Mucosa of gallbladder (tissue), 1 donor: Measurements from ENCODE around the gene PSMG4. TPM values are rescaled to one million over a fixed set of nuclear protein-coding genes. Genes with fewer than 3 reads are reported as not detected.

Source experiments
- DNase-seq: peaks from one replicate; pipeline ENCODE4 v3.0.0-alpha.2; 2020; ENCODE audit warnings: low spot score
- total RNA-seq: library from RNA; stranded (reverse); gene quantifications from one replicate; pipeline ENCODE4 v1.2.1, GENCODE V29; 2021
- donor health status: DM: no; HTN: no; CAD: no.

Gene PSMG4
- total RNA-seq, 1 donor from 2014 or later = 19.3 TPM

DNA sequence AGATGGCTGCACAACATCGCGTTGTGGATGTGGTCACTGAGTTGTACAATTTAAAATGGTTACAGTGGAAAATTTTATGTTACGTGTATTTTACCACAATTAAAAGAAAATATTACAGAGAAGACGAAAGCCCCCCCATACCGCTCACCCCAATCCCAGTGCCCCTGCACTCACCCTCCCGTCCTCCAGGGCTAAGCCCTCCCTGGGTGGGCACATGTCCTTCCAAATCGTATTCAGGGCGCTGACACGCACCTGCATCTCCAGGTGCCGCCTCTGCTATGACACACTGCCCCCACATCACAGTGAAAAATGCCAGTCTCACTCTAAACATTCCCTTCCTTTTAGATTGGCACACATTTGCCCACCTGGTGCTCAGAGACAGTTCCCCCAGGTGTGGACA is 49.4 kb downstream of the PSMG4 start:
- no peak for DNase-seq

DNA sequence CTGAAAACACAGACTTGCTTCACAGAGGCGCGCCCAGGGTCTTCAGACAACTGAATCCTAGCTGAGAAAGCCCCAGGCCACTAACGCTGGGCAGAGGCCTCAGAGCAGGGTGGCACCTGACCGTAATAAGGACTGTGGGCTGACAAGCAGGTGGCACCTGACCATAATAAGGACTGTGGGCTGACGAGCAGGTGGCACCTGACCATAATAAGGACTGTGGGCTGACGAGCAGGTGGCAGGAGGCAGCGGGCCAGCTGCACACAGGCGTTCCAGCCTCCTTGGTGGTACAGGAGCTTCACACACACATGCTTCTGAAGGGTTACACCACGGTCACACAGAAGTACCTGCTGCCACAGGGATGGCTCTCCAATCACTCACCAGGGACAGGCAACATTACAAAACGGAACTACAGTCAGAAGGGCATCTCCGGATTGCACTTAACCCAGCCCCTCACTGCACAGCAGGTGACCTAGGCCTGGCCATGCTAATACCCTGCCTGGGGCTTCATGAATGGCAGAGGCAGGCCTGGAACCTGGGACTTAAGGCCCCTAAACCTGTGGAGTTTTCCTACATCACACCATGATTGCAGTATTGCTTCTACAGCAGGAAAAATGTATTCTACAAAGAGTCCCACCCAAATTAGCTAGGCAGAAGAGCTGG is 50.8 kb downstream of the PSMG4 start:
- no peak for DNase-seq

GRCh38 chr6:3310051-3310448 is 51.3 kb downstream of the PSMG4 start:
- no peak for DNase-seq

DNA sequence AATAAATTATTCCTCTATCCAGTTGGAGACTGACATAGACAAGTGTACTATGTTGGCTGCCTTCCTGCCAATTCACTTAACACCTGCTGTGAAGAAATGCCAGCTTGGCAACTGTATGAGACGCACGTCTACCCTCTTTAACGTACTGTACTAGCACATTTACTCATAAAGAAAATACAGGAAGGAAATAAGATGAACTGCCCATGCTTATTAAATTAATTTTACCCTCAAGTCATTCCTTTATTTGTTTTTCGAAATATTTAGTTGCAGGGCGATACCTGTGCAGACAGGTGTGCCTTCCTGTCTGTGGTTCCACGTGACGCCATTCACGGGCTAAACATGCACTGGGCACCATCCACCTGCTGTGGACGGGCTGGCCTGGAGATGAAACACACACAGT is 52.0 kb downstream of the PSMG4 start:
- no peak for DNase-seq

GRCh38 chr6:3311826-3312225 is 53.1 kb downstream of the PSMG4 start:
- no peak for DNase-seq

DNA sequence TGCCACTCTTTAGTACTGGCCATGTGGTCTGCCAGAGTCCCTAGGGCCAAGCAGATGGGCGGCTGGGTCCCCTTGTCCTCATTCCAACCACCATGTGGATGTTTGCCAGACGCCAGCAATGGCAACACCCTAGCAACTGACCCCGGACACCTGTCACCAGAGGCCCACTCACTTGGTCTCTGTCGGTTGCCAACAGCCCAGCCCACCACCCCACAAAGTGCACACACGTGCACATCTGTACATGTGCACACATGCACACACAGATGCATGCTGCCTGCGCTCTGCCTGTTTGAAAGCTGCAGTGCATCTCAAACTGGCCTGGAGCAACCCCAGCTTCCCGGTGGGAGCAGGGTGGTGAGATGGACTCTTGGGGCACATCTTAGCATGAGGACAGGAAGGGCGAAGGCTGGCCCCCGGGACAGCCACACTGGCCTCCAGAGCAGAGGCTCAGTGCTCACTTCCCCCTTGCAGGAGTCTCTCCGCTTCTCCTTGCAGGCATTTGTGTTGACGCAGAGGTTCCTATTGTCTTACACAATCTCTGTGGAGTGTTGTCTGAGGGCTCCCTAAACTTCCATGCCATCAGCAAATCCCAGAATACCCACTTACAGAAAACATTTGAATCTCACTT is 54.0 kb downstream of the PSMG4 start:
- DNase-seq = no peak

- no peak for DNase-seq
These were observed 55.4 kb downstream of the PSMG4 start for GRCh38 chr6:3314176-3314575.

DNA sequence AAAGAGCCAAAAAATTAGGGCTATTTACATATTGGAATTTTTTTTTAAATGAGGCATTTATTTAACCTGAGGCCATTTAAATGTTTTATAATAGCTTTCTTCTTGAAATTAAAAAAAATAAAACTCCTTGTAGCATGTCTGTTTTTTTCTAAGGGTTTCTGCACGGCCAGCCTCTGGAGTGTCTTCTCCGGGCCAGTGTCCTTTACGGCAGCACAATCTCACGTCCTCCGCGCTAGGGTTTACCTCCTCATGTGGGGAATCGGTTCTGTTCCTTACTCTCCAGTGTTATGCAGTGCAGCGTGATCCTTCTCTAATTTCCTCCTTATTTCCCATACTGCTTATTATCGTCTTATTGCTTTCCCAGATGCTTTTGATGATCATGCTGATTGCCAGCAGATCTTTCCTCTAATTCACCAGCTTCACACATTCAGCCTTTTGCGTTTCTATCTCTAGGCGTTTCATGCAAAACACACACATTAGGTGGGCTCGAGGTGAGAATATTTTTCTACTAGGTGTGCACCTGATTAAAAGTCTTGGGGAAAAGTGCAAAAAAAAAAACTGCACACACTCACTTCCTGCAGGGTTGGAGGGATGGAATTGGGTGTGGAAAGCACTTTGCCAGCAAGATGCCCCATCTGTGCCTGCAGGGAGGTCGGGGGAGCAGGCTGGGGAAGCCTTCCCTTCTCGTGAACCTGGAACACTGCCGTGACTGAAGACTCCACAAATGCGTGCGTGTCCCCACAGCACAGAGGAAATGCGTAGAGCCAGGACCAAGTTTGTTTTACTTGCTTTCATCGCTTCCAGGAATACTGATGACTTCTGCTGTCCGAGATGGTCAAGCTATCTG is 56.1 kb downstream of the PSMG4 start:
- DNase-seq = no peak

DNA sequence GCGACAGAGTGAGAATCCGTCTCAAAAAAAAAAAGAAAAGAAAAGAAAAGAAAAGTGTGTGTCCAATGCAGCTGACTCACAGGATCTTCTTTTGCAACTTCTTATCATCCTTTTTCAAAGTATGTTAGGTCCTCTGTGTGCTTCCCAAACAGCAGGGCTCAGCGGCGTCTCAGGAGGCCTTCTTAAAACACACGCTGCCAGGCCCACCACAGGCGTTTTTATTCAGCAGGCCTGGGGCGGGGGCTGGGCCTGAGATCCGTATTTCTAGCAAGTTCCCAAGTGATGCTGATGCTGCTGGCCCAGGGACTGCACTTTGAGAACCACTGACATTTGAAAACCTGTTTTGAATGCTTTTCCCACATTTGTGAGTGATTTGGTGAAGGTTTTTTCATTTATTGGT is 57.1 kb downstream of the PSMG4 start:
- DNase-seq = no peak

DNA sequence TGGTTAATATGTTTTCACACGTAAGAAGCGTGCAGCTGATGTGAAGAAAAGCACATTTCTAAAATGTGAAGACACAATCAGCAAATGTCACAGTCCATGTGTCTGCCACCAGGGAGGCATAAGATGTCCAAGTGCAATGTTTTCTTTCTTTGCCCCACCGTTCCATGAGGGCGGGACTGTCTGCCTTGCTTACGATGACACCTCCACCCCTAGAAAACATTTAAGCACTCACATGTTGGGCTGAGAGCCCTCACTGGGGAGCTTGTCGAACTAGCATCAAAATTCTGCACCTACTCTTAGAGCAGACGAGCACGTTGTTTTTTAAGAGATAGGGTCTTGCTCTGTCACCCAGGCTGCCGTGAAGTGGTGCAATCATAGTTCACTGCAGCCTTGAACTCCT is 57.6 kb downstream of the PSMG4 start:
- DNase-seq = no peak

DNA sequence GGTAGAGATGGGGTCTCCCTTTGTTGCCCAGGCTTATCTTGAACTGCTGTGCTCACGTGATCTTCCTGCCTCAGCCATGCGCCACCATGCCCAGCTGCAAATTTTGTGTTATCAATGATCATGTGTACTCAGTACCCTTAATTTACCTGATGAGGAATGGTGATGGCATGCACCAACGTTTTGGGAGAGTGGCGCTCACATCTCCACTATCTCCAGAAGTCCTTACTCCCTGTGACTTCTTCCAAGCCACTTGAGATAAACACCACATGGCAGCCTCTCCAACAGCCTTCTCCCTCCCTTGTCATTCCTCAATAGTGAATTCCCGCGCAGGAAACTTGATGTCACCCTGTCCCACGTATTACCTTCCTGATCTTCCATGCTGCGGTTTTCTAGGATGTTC is 58.1 kb downstream of the PSMG4 start:
- no peak for DNase-seq

Other genes with a start within 250 kb of the PSMG4 start
- gene RIPK1, start 190.5 kb upstream of the PSMG4 start, total RNA-seq = 26.3 TPM
- 20.9 TPM for gene BPHL, start 140.2 kb upstream of the PSMG4 start, total RNA-seq
- gene TUBB2A, start 101.4 kb upstream of the PSMG4 start, total RNA-seq = 108 TPM
- 24.5 TPM for gene TUBB2B, start 31.3 kb upstream of the PSMG4 start, total RNA-seq
- 46.0 TPM for gene SLC22A23, start 198.1 kb downstream of the PSMG4 start, total RNA-seq